H1 (cell line): ENCODE data around the gene TRIM43. TPM values are rescaled to one million over a fixed set of nuclear protein-coding genes. Genes with fewer than 3 reads are reported as not detected.

ENCODE experiments used
- CTCF ChIA-PET: fragments of 300-600 bp; sonication (Branson Sonifier 250); formaldehyde crosslinking; loops from one replicate; lab custom pipeline; 2021; ENCODE audit not compliant: partially characterized antibody; lab: Charles Lee
- POLR2A ChIA-PET: fragments of 300-600 bp; sonication (Branson Sonifier 250); formaldehyde crosslinking; loops from one replicate; lab custom pipeline; 2021; ENCODE audit warnings: inconsistent platforms; ENCODE audit not compliant: partially characterized antibody; lab: Charles Lee
- DNase-seq, 2 experiments: peaks; one replicate each; pipeline versions ENCODE4 v3.0.0 to v3.0.0-alpha.2; 2010 to 2022; ENCODE audit warnings: low spot score in 2 of 2, low read depth in 1 of 2, mixed read lengths in 1 of 2
- FAIRE-seq: peaks from 2 replicates; lab custom pipeline; 2011; peaks lifted over from hg19 to GRCh38; lab: Jason Lieb, UNC
- H2AFZ ChIP-seq: 2 replicates; pipeline ENCODE4 v1.8.1; 2012; ENCODE audit warnings: low read length, inconsistent platforms
- H2AK5ac ChIP-seq: 2 replicates; pipeline ENCODE4 v1.6.1; 2013; ENCODE audit warnings: low read depth, low read length
- H2BK120ac ChIP-seq: replicated peaks from 2 replicates; pipeline ENCODE3; 2013; ENCODE audit warnings: low read depth, low read length, inconsistent platforms
- H2BK12ac ChIP-seq: 2 replicates; pipeline ENCODE4 v1.6.1; 2013; ENCODE audit warnings: low read depth, low read length
- H2BK15ac ChIP-seq: 2 replicates; pipeline ENCODE4 v1.6.1; 2013; ENCODE audit warnings: low read length
- H2BK20ac ChIP-seq: 2 replicates; pipeline ENCODE4 v1.6.1; 2013; ENCODE audit warnings: low read length
- H2BK5ac ChIP-seq: 2 replicates; pipeline ENCODE4 v1.6.1; 2013; ENCODE audit warnings: low read depth, low read length
- H3K14ac ChIP-seq: 2 replicates; pipeline ENCODE4 v1.6.1; 2013; ENCODE audit warnings: inconsistent platforms; ENCODE audit not compliant: insufficient read length
- H3K18ac ChIP-seq: 2 replicates; pipeline ENCODE4 v1.6.1; 2013; ENCODE audit warnings: low read length; ENCODE audit errors: extremely low read depth
- H3K23ac ChIP-seq: 2 replicates; pipeline ENCODE4 v1.6.1; 2013; ENCODE audit warnings: inconsistent platforms; ENCODE audit not compliant: insufficient read length
- H3K23me2 ChIP-seq: 2 replicates; pipeline ENCODE4 v1.6.1; 2013; ENCODE audit warnings: low read depth, low read length
- H3K27ac ChIP-seq: 2 replicates; pipeline ENCODE4 v1.6.1; 2011; ENCODE audit warnings: low read depth, low read length, inconsistent platforms
- H3K27me3 ChIP-seq, 4 experiments: replicated peaks in 1 of 4; 1 replicate in 1 of 4; 2 replicates in 3 of 4; pipeline versions ENCODE4 v1.6.1 to v1.8.1; 2011 to 2013; ENCODE audit warnings: low read length in 3 of 4, mild to moderate bottlenecking in 3 of 4, inconsistent platforms in 2 of 4, mixed read lengths in 2 of 4, moderate library complexity in 1 of 4; ENCODE audit not compliant: control insufficient read depth in 3 of 4, insufficient read depth in 3 of 4; ENCODE audit errors: extremely low read depth in 1 of 4
- H3K36me3 ChIP-seq, 4 experiments: 2 replicates each; pipeline versions ENCODE4 v1.6.1 to v1.8.1; 2011 to 2013; ENCODE audit warnings: mild to moderate bottlenecking in 4 of 4, low read length in 3 of 4, moderate library complexity in 2 of 4, control low read depth in 1 of 4, inconsistent platforms in 1 of 4; ENCODE audit not compliant: insufficient read depth in 4 of 4, control insufficient read depth in 2 of 4
- H3K4ac ChIP-seq: replicated peaks from 2 replicates; pipeline ENCODE3; 2013; ENCODE audit warnings: low read length, low read depth, mixed read lengths, inconsistent platforms; ENCODE audit not compliant: insufficient read length
- H3K4me1 ChIP-seq, 4 experiments: replicated peaks in 1 of 4; 1 replicate in 1 of 4; 2 replicates in 3 of 4; pipeline versions ENCODE4 v1.6.1 to v1.8.1; 2011 to 2013; ENCODE audit warnings: low read length in 3 of 4, inconsistent platforms in 2 of 4, mixed read lengths in 1 of 4; ENCODE audit not compliant: insufficient read depth in 4 of 4, control insufficient read depth in 3 of 4
- H3K4me2 ChIP-seq, 2 experiments: 2 replicates each; pipeline versions ENCODE4 v1.6.1 to v1.8.1; 2011 to 2013; ENCODE audit warnings: low read depth in 2 of 2, low read length in 2 of 2, control low read depth in 1 of 2, inconsistent platforms in 1 of 2, mild to moderate bottlenecking in 1 of 2; ENCODE audit not compliant: insufficient read depth in 1 of 2
- H3K4me3 ChIP-seq, 4 experiments: fragments of 200-600, 300-600 bp in 1 of 4; sonication (generic), shearing (Covaris generic), sonication (Bioruptor Twin) in 1 of 4; 2 replicates each; pipeline versions ENCODE4 v1.5.1 to v1.8.1; 2011 to 2016; ENCODE audit warnings: low read length in 4 of 4, low read depth in 3 of 4, control low read depth in 2 of 4, inconsistent platforms in 2 of 4, mild to moderate bottlenecking in 2 of 4, mixed read lengths in 1 of 4, moderate library complexity in 1 of 4; ENCODE audit not compliant: insufficient read depth in 2 of 4; ENCODE audit errors: extremely low read depth in 1 of 4
- H3K56ac ChIP-seq: replicated peaks from 2 replicates; pipeline ENCODE3; 2013; ENCODE audit warnings: low read depth, mild to moderate bottlenecking, mixed read lengths, low read length, inconsistent platforms; ENCODE audit not compliant: insufficient read length
- H3K79me1 ChIP-seq: 2 replicates; pipeline ENCODE4 v1.6.1; 2013; ENCODE audit warnings: low read depth, low read length, control low read depth
- H3K79me2 ChIP-seq, 2 experiments: 2 replicates each; pipeline versions ENCODE4 v1.6.1 to v1.8.1; 2012 to 2013; ENCODE audit warnings: low read length in 2 of 2, mild to moderate bottlenecking in 2 of 2, inconsistent platforms in 1 of 2; ENCODE audit not compliant: insufficient read depth in 2 of 2, control insufficient read depth in 1 of 2
- H3K9ac ChIP-seq, 4 experiments: replicated peaks in 1 of 4; 1 replicate in 1 of 4; 2 replicates in 3 of 4; pipeline versions ENCODE4 v1.6.1 to v1.8.1; 2011 to 2013; ENCODE audit warnings: low read depth in 3 of 4, low read length in 3 of 4, control low read depth in 2 of 4, mild to moderate bottlenecking in 2 of 4, moderate library complexity in 2 of 4, inconsistent platforms in 1 of 4; ENCODE audit errors: extremely low read depth in 1 of 4
- H3K9me3 ChIP-seq, 2 experiments: 2 replicates each; pipeline versions ENCODE4 v1.6.1 to v1.8.1; 2012 to 2013; ENCODE audit warnings: mild to moderate bottlenecking in 2 of 2, moderate library complexity in 2 of 2, control low read depth in 1 of 2, inconsistent platforms in 1 of 2, low read depth in 1 of 2, low read length in 1 of 2, mixed read lengths in 1 of 2; ENCODE audit not compliant: insufficient read depth in 2 of 2
- H4K20me1 ChIP-seq, 2 experiments: replicated peaks in 1 of 2; 2 replicates each; pipeline versions ENCODE3 to v1.8.1; 2011 to 2013; ENCODE audit warnings: inconsistent platforms in 2 of 2, low read length in 2 of 2, mild to moderate bottlenecking in 1 of 2; ENCODE audit not compliant: insufficient read depth in 2 of 2, control insufficient read depth in 1 of 2
- H4K5ac ChIP-seq: 2 replicates; pipeline ENCODE4 v1.6.1; 2013; ENCODE audit warnings: low read length, low read depth, mixed read lengths, inconsistent platforms; ENCODE audit not compliant: insufficient read length
- H4K8ac ChIP-seq: 2 replicates; pipeline ENCODE4 v1.8.0; 2013; ENCODE audit warnings: mild to moderate bottlenecking, moderate library complexity, low read length, inconsistent platforms; ENCODE audit not compliant: insufficient read depth; ENCODE audit errors: extremely low read depth
- H4K91ac ChIP-seq: replicated peaks from 2 replicates; pipeline ENCODE3; 2013; ENCODE audit warnings: low read length, mixed read lengths, inconsistent platforms; ENCODE audit not compliant: insufficient read length
- ASH2L ChIP-seq: fragments of 200-600, 300-600 bp; sonication (generic); IDR thresholded peaks from one replicate; pipeline ENCODE4 v1.7.1; 2017; ENCODE audit warnings: low read length
- BACH1 ChIP-seq: IDR thresholded peaks from 2 replicates; pipeline ENCODE4 v1.6.1; 2012; ENCODE audit warnings: low read length, improper control_type of control experiment
- CBX8 ChIP-seq: fragments of 300-800, 300-1000 bp; sonication (generic); IDR thresholded peaks from 2 replicates; pipeline ENCODE4 v1.7.1; 2016; ENCODE audit warnings: low read depth, low read length, borderline replicate concordance
- CHD1 ChIP-seq: IDR thresholded peaks from 2 replicates; pipeline ENCODE4 v1.6.1; 2012; ENCODE audit warnings: low read depth, low read length, improper control_type of control experiment
- CREB1 ChIP-seq: IDR thresholded peaks from 2 replicates; pipeline ENCODE4 v1.6.1; 2012; ENCODE audit warnings: inconsistent platforms
- GABPA ChIP-seq: IDR thresholded peaks from 2 replicates; pipeline ENCODE4 v1.6.1; 2011; ENCODE audit warnings: mild to moderate bottlenecking, low read length, moderate library complexity, borderline replicate concordance; ENCODE audit not compliant: insufficient read depth
- POLR2A ChIP-seq, 2 experiments: IDR thresholded peaks; 1 replicate in 1 of 2; 2 replicates in 1 of 2; pipeline ENCODE4 v1.6.1; 2011; ENCODE audit warnings: low read depth in 2 of 2, low read length in 2 of 2, mild to moderate bottlenecking in 2 of 2; ENCODE audit errors: control extremely low read depth in 1 of 2
- RBBP5 ChIP-seq: IDR thresholded peaks from 2 replicates; pipeline ENCODE4 v1.7.1; 2012; ENCODE audit warnings: low read depth, mild to moderate bottlenecking, inconsistent platforms, low read length, moderate library complexity, borderline replicate concordance
- RNF2 ChIP-seq: fragments of 200-900, 300-1000 bp; sonication (generic); IDR thresholded peaks from 2 replicates; pipeline ENCODE4 v1.7.1; 2016; ENCODE audit warnings: borderline replicate concordance, low read depth, mild to moderate bottlenecking, antibody characterized with exemption, low read length; ENCODE audit not compliant: poor library complexity, severe bottlenecking; ENCODE audit errors: missing control alignments
- SAP30 ChIP-seq: fragments of 300-600 bp; sonication (generic); IDR thresholded peaks from 2 replicates; pipeline ENCODE4 v1.7.1; 2012; ENCODE audit warnings: low read length, moderate library complexity, mild to moderate bottlenecking, inconsistent platforms; ENCODE audit not compliant: insufficient read depth, insufficient replicate concordance
- SIN3A ChIP-seq, 2 experiments: IDR thresholded peaks in 1 of 2; conservative IDR thresholded peaks in 1 of 2; 2 replicates each; pipeline ENCODE4 v1.6.1; 2011 to 2012; ENCODE audit warnings: low read length in 2 of 2, improper control_type of control experiment in 1 of 2, low read depth in 1 of 2, mild to moderate bottlenecking in 1 of 2
- TAF1 ChIP-seq: IDR thresholded peaks from 2 replicates; pipeline ENCODE4 v1.6.1; 2011; ENCODE audit warnings: mild to moderate bottlenecking, low read depth, low read length
- TBP ChIP-seq: IDR thresholded peaks from 2 replicates; pipeline ENCODE4 v1.6.1; 2011; ENCODE audit warnings: low read depth, low read length, improper control_type of control experiment
- YY1 ChIP-seq: IDR thresholded peaks from 2 replicates; pipeline ENCODE4 v1.6.1; 2011; ENCODE audit warnings: low read depth, mild to moderate bottlenecking, low read length
- WGBS, 2 experiments: shearing (Covaris generic) in 1 of 2; methylation state at CpG; one replicate each; pipeline versions ENCODE4 v1.1.6 to v1.1.7; 2013 to 2015; ENCODE audit warnings: low lambda C conversion rate in 2 of 2, mixed read lengths in 2 of 2, inconsistent platforms in 1 of 2, low coverage in 1 of 2, missing lambda C conversion rate in 1 of 2; ENCODE audit not compliant: insufficient replicate concordance in 2 of 2, insufficient coverage in 1 of 2, insufficient read length in 1 of 2; ENCODE audit errors: extremely low coverage in 1 of 2, missing lambda C conversion rate in 1 of 2; 5-methylcytosine and 5-hydroxymethylcytosine counted together
- polyA plus RNA-seq, 7 experiments: library from polyadenylated mRNA; depleted of rRNA in 3 of 7; stranded (reverse) in 5 of 7; unstranded in 2 of 7; fragments of >200 nt in 5 of 7; fragments of 200-250 nt in 2 of 7; gene quantifications; 1 replicate in 5 of 7; 2 replicates in 1 of 7; 4 replicates in 1 of 7; pipeline versions ENCODE4 v1.2.1 to v1.2.3, GENCODE V29; 2011 to 2013; ENCODE audit warnings: missing spikeins in 2 of 7, mixed read lengths in 2 of 7
- total RNA-seq: library from RNA; stranded (reverse); fragmentation: NEBNext Ultra II Directional; extraction: Animal tissue kit (Norgen Biotek cat#: 25700); gene quantifications from 2 replicates; pipeline ENCODE4 v1.2.1, GENCODE V29; 2021
- TF ChIP-seq, protein P1 (sequence below): IDR thresholded peaks from 2 replicates; pipeline ENCODE4 v1.6.1; 2012; ENCODE audit warnings: inconsistent platforms

The TRIM43 gene
- total and polyA plus RNA-seq, 2 of the 8 experiments (the other 6 are each of a cell fraction or from before 2014, with no cell fraction given): not detected

DNA sequence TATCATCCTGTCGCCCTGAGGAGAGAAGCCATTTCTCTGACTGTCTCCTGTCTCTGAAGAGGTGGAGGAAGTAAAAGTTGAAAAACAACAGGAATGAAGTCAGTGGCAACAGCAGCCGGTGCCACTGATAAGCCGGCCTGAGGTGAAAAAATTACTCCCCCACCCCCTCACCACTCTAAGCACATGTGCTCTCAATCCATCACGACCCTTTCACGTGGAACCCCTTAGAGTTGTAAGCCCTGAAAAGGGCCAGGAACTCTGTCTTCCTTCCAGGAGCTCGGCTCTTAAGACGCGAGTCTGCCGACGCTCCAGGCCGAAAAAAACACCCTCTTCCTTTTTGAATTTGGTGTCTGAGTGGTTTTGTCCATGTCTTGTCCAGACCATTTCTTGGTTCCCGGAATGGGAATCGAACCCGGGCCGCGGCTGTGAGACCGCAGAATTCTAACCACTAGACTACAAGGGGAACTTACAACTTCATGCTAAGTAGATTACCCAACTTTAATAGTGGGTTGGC is 40.7 kb upstream of the TRIM43 start:
- H4K5ac ChIP-seq: no peak overlapping the region
- POLR2A ChIA-PET: no interaction called here
- FAIRE-seq: no peak
- no peak for TF ChIP-seq BACH1
- TF ChIP-seq CREB1: no peak
- TF ChIP-seq YY1: no peak
- no peak for TF ChIP-seq RNF2
- TF ChIP-seq, protein P1, sequence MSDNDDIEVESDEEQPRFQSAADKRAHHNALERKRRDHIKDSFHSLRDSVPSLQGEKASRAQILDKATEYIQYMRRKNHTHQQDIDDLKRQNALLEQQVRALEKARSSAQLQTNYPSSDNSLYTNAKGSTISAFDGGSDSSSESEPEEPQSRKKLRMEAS: no peak
- TF ChIP-seq CHD1: no peak
- TF ChIP-seq GABPA: no peak
- TF ChIP-seq POLR2A (IDR thresholded peaks at IDR 0.05; ENCODE audit: control extremely low read depth in 1 of 2, low read depth in 2 of 2, low read length in 2 of 2): no peak
- TF ChIP-seq RBBP5: no peak
- TF ChIP-seq CBX8: no peak
- no peak for TF ChIP-seq TAF1
- no peak for TF ChIP-seq ASH2L
- TF ChIP-seq SAP30: no peak
- no peak for TF ChIP-seq TBP
- no peak for TF ChIP-seq SIN3A (conservative IDR thresholded peaks at IDR 0.05 in 1 of 2, IDR thresholded peaks at IDR 0.05 in 1 of 2; ENCODE audit: low read depth in 1 of 2, low read length in 2 of 2)

More for the DNA sequence above, 40.7 kb upstream of the TRIM43 start:
- Histone ChIP-seq H4K8ac (no peak overlapping the region), H3K9me3 (peaks cover 44 to 50% of the 10 kb centered on the region in 2 experiments), H3K56ac (no peak overlapping the region), H3K79me2 (no peaks in the 10 kb centered on the region), H3K4me2 (no peak overlapping the region), H2BK12ac (no peak overlapping the region), H3K27me3 (no peaks in the 10 kb centered on the region), H2BK5ac (no peak overlapping the region), H3K23me2 (no peaks in the 10 kb centered on the region), H3K27ac (no peak overlapping the region), H2BK20ac (no peak overlapping the region), H2BK15ac (no peak overlapping the region), H3K23ac (no peak overlapping the region), H3K4me1 (no peaks in the 10 kb centered on the region), H2AK5ac (no peak overlapping the region), H3K36me3 (no peaks in the 10 kb centered on the region), H4K91ac (no peak overlapping the region), H2BK120ac (no peak overlapping the region), H4K20me1 (no peaks in the 10 kb centered on the region), H3K9ac (no peak overlapping the region), H2AFZ (no peak overlapping the region), H3K79me1 (no peaks in the 10 kb centered on the region), H3K14ac (no peak overlapping the region), H3K4ac (no peak overlapping the region), H3K18ac (no peak overlapping the region), H3K4me3 (no peak overlapping the region)
- WGBS, 2 experiments: 88% methylated on average over 17 of the region's 17 CpGs; no CpG with 5 or more reads in 1 of the 2 experiments
- CTCF ChIA-PET: no interaction called here
- DNase-seq: no peak
